Stimulated activated naive CD8-positive, alpha-beta T cell treated with anti-CD3 and anti-CD28 coated beads, Interleukin-15, amount 100 ng/mL, for 72 hours (primary cell): ENCODE data around the gene BSND.
"Not testable (repeated sequence)": the region's sequence is repeated elsewhere in the genome, so short reads cannot be mapped to it uniquely, and the experiment has no call there.

Source experiments
- ATAC-seq: fragments of 150-1000 bp; cut with Tn5 transposase; 2 replicates; pipeline ENCODE4 v1.10.0; 2021; ENCODE audit warnings: mild to moderate bottlenecking, moderate library complexity
- DNase-seq, 2 donors: peaks; one replicate each; pipeline ENCODE4 v3.0.0; 2021 to 2022
- H3K27ac Mint-ChIP-seq, 2 donors: one replicate each; pipeline ENCODE4 v1.8.0; 2022; ENCODE audit warnings: mild to moderate bottlenecking in 2 of 2, mixed read lengths in 2 of 2, moderate library complexity in 2 of 2
- H3K27me3 Mint-ChIP-seq: one replicate; pipeline ENCODE4 v1.8.0; 2022; ENCODE audit warnings: mixed read lengths
- H3K4me1 Mint-ChIP-seq: one replicate; pipeline ENCODE4 v1.8.0; 2022; ENCODE audit warnings: mild to moderate bottlenecking, mixed read lengths
- H3K4me3 Mint-ChIP-seq, 2 donors: one replicate each; pipeline ENCODE4 v1.8.0; 2022; ENCODE audit warnings: mild to moderate bottlenecking in 2 of 2, mixed read lengths in 2 of 2, moderate library complexity in 1 of 2
- H3K9me3 Mint-ChIP-seq, 2 donors: one replicate each; pipeline ENCODE4 v1.8.0; 2022; ENCODE audit warnings: mixed read lengths in 2 of 2

BSND gene

DNA sequence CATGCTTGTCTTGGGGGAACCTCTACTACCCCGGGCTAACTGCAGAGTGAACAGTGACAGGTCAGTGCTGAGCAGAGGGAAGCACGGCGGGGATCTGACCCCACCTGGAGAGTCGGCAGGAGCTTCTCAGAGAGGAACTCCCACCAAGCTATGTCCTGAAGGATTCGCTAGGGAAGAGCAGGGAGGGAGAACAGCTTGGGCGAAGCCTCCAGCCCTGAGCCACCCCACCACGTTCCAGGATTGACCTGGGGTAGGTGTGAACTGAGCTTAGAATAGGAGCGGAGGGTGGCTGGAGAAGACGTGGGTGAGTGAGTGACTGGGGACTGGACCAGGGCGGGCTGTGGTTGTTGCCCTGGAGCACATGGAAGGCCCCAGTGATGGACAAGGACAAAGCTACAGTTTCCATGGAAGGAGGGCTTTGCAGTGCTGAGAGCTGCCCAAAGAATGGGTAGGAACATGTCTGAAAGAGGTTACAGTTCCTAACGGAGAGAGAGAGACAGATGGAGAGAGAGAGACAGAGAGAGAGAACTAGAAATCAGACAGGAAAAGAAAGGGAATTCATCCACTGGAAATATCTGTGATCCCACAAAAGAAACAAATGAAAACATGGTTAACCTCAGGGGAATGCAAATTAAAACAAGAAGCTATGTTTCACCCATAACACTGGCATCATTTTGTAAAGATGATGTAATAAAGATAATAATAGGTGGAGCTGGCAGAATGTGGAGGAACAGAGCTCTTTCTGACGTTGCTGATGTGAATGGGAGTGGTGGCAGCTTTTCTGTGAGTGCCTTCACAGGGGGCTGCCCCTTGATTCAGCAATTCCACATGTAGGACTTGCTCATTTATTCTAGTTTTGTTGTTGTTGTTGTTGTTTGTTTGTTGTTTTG lies 17.2 kb downstream of the BSND start:
- no peaks in the 10 kb centered on the region for H3K4me1 Mint-ChIP-seq

DNA sequence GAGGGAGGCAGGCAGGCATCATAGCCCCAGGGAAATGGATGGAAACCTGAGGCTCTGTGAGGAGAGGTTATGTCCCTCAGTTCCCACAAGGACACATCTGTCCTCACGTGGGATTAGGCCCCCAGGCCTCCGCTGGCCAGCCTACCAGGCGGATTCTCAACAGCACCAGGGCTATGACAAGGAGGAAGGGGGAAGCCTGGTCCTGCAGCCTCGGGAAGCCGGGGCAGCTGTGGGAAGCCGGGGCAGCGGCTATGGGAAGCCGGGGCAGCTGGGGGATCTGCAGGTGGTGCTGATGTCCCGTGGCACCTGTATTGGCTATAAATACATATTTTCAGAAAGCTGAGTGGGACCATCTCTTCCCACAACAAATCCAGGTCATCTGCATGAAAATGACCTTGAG lies 19.7 kb downstream of the BSND start:
- DNase-seq (no peak), ATAC-seq (no peak)
- Mint-ChIP-seq H3K27me3 (peaks cover 26% of the 10 kb centered on the region), H3K27ac (no peak overlapping the region), H3K4me1 (no peaks in the 10 kb centered on the region), H3K9me3 (no peaks in the 10 kb centered on the region), H3K4me3 (no peak overlapping the region)

More for the DNA sequence above, 17.2 kb downstream of the BSND start:
- no peaks in the 10 kb centered on the region for H3K9me3 Mint-ChIP-seq
- peak overlapping the region in 1 of 2 donors; percentile 31 for H3K27ac Mint-ChIP-seq
- DNase-seq (no peak), ATAC-seq (no peak)
- H3K27me3 Mint-ChIP-seq: peaks cover 26% of the 10 kb centered on the region
- H3K4me3 Mint-ChIP-seq: no peak overlapping the region

DNA sequence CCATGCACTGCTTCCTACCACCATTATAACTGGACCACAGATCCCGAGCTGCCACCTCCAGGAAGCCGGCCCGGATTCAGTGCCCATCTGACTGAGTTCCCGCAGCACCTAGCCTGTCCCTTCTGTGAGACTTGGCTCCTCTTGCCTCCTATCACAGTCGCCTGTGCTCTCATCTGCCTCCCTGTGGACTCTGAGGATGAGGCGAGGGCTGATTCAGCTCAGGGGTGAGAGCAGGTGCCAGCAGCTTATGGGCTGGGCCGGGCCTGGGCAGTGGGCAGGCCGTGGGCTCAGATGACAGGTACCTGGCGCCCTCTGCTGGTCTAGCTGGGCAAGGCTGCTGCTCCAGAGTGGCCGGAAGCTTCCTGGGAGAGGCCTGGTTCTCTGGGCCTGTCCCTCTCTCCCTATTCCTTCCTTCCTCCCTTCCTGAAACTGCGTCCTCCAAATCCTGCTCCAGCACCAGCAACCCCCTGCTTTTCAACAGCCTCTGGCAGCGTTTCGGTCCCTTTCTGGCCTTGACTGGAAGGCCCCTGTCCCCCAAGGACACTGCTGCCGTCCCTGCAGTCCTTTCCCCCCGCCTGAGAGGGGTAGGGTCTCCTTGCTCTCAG lies 23.3 kb downstream of the BSND start:
- H3K4me1 Mint-ChIP-seq: no peaks in the 10 kb centered on the region
- DNase-seq: peak; percentile 66 to 73
- no peak overlapping the region for H3K4me3 Mint-ChIP-seq
- H3K9me3 Mint-ChIP-seq: no peaks in the 10 kb centered on the region
- peak; percentile 99 for ATAC-seq
- no peak overlapping the region for H3K27ac Mint-ChIP-seq
- no peaks in the 10 kb centered on the region for H3K27me3 Mint-ChIP-seq

DNA sequence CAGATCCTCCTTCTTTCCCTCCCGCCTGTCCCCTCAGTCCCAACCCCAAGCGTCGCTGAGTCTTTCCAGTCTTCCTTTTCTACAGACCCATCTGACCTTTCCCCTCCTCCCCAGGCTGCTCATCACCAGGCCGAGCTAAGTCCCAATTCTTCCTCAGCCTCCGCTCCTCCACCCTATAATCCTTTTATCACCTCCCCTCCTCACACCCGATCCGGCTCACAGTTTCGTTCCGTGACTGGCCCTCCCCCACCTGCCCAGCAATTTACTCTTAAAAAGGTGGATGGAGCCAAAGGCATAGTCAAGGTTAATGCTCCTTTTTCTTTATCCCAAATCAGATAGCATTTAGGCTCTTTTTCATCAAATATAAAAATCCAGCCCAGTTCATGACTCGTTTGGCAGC lies 25.4 kb downstream of the BSND start:
- not testable (repeated sequence) for DNase-seq, ATAC-seq, H3K4me3 Mint-ChIP-seq, H3K9me3 Mint-ChIP-seq, H3K27ac Mint-ChIP-seq, H3K4me1 Mint-ChIP-seq, H3K27me3 Mint-ChIP-seq

DNA sequence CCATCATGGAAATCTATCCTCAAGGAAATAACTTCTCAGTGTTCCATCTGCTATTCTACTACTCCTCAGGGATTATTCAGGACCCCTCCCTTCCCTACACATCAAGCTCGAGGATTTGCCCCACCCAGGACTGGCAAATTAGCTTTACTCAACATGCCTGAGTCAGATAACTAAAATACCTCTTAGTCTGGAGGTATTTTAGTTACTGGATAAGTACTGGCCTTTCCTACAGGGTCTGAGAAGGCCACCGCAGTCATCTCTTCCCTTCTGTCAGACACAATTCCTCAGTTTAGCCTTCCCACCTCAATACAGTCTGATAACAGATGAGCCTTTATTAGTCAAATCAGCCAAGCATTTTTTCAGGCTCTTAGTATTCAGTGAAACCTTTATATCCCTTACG lies 27.9 kb downstream of the BSND start:
- DNase-seq, H3K4me3 Mint-ChIP-seq, H3K9me3 Mint-ChIP-seq, H3K27ac Mint-ChIP-seq, H3K27me3 Mint-ChIP-seq, ATAC-seq, H3K4me1 Mint-ChIP-seq: not testable (repeated sequence)

DNA sequence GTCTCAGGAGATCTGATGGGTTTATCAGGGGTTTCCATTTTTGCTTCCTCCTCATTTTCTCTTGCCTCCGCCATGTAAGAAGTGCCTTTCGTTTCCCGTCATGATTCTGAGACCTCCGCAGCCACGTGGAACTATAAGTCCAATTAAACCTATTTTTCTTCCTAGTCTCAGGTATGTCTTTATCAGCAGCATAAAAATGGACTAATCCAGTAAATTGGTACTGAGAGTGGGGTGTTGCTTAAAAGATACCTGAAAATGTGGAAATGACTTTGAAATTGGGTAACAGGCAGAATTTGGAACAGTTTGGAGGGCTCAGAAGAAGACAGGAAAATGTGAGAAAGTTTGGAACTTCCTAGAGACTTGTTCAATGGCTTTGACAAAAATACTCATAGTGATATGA lies 32.4 kb downstream of the BSND start:
- H3K9me3 Mint-ChIP-seq: not testable (repeated sequence)

DNA sequence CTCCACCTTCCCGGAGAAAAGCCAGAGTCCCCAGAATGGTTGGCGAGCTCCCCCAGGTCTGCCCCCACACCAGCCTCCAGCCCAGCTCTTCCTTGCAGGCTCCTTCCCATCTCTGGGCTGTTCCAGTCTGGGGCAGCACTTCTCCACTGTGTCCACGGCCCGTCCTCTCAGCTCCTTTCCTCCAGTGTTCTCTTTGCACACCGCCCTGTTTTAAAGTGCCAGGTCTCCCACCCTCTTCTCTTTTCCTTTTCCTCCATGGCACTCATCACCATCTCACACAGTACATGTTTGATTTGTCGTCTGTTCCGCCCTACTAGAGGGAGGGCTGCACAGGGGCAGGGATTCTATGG lies 34.5 kb downstream of the BSND start:
- DNase-seq (no peak), ATAC-seq (no peak)
- Mint-ChIP-seq H3K9me3 (no peaks in the 10 kb centered on the region), H3K27me3 (peaks cover 56% of the 10 kb centered on the region), H3K27ac (no peak overlapping the region), H3K4me3 (no peak overlapping the region), H3K4me1 (no peaks in the 10 kb centered on the region)

More for the DNA sequence above, 32.4 kb downstream of the BSND start:
- ATAC-seq, H3K27ac Mint-ChIP-seq, H3K4me3 Mint-ChIP-seq, DNase-seq, H3K4me1 Mint-ChIP-seq: not testable (repeated sequence)
- peaks cover 35% of the 10 kb centered on the region for H3K27me3 Mint-ChIP-seq

DNA sequence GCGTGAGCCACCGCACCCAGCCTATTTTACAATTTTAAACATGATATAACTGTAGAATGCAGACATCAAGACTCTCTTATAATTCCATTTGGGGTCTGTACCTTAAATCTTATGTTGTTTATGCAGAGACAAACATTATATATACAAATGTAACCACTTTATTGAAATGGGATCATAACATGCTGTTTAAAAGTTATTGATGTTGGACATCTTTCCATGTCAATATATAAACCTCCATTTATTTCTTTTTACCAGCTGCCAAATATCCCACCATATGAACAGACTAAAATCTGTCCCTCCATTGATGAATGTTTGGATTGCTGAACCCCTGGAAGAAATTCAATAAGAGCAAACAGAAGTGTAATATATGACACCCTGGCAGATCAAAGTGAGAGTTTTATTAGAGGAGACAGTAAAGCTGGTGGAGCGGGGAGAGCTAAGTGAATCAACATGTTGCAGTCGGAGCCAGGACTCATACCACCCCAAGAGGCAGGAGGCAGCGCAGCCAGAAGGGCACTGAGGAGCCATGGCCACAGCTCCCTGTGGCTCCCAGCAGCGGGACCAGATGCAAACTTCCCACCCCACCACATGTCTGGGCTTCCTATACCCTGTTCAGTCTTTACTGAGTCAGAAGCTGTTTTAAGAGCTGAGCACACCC lies 35.9 kb downstream of the BSND start:
- no peak for DNase-seq
- Mint-ChIP-seq H3K4me1 (peaks cover 4% of the 10 kb centered on the region), H3K27ac (no peak overlapping the region), H3K27me3 (peaks cover 70% of the 10 kb centered on the region), H3K4me3 (no peak overlapping the region), H3K9me3 (no peaks in the 10 kb centered on the region)
- ATAC-seq: no peak

DNA sequence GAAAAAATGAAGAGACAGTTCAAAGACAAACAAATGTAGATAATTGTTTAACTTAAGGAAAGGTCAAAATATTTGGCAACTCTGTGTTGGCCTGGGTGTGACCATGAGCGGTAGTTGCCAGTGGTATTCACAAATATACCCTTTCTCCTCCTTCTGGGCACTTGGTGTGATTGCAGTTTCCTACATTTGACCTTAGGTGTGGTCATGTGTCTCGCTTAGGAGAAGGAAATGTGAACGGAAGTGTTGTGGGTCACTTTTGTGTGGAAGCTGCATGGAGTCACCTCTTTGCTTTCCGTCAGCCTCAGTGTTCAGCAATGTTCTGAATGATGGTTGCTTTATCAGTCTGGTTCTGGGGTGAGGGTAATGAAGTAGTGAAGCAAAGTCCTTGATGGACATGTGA lies 37.2 kb downstream of the BSND start:
- H3K27ac Mint-ChIP-seq: no peak overlapping the region
- ATAC-seq: no peak
- no peak overlapping the region for H3K4me3 Mint-ChIP-seq
- peaks cover 11% of the 10 kb centered on the region for H3K4me1 Mint-ChIP-seq
- DNase-seq: no peak
- H3K27me3 Mint-ChIP-seq: peaks cover 83% of the 10 kb centered on the region
- H3K9me3 Mint-ChIP-seq: no peaks in the 10 kb centered on the region

DNA sequence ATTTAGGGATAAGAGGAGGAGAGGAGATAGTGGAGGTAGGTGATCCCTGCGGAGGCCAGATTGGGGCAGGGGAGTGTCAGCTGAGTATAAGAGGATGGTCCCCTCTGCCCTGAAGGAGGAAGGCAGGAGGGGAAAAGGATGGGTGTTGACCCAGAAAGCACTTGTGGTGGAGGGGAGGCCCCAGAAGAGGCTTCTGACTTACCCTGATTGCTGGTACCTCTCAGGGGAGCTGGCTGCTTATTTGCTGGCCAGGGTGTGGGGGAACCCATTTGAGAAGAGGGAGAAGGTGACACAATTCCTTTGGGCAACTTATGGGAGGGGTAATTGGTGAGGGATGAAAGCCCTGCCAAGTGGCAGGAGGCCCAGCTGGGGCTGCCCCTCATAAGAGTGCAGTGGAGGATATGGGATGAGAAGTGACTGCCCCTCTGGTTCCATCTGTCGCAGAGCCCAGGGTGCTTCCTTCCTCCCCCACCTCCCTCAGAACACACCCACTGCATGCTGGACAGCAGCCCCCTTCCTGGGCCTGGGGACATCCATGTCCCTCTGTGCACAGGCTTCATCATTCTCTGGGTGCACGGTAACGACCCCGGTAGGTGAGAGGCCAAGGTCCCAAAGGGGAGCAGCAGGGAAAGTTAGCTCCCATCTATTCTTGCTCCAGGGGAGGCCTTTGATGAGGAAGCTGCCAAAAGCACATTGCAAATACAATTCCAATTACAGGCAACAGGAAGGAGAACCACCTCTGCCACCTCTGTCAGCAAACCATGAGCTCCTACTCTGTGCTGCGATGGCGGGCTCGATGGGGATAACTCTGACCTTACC lies 39.2 kb downstream of the BSND start:
- DNase-seq (no peak), ATAC-seq (no peak)
- Mint-ChIP-seq H3K4me3 (no peak overlapping the region), H3K27me3 (peaks cover 92% of the 10 kb centered on the region), H3K9me3 (no peaks in the 10 kb centered on the region), H3K4me1 (peaks cover 11% of the 10 kb centered on the region), H3K27ac (peak overlapping the region in 1 of 2 donors; percentile 38)

DNA sequence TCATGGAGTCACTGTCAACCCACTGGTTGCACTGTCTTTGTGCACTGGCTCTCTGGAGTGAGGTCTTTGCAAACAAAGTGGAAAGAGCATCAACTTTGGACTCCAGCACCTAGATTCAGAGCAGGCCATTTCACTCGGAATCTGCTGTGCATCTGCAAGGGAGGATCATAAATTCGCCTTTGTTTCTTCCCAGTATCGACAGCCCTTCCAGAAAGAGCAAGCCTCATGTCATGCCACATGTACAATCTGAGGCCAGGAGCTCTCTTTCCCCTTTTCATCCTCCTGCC lies 39.8 kb downstream of the BSND start:
- H3K4me3 Mint-ChIP-seq: no peak overlapping the region
- no peak for DNase-seq
- peaks cover 11% of the 10 kb centered on the region for H3K4me1 Mint-ChIP-seq
- peaks cover 86% of the 10 kb centered on the region for H3K27me3 Mint-ChIP-seq
- ATAC-seq: no peak
- H3K9me3 Mint-ChIP-seq: no peaks in the 10 kb centered on the region
- no peak overlapping the region for H3K27ac Mint-ChIP-seq

DNA sequence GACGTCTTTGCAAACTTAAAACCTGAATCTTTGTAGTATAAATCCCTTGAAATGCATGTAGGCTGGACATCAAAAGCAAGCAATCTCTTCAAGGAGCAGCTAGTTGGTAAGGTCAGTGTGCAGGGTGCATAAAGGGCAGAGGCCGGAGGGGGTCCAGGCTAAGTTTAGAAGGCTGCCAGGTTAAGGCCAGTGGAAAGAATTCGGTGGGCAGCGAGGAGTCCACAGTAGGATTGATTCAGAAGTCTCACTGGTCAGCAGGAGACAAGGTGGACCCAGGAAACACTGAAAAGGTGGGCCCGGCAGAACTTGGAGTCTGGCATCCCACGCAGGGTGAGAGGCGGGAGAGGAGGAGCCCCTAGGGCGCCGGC lies 40.2 kb downstream of the BSND start:
- Mint-ChIP-seq H3K27me3 (peaks cover 83% of the 10 kb centered on the region), H3K4me1 (peaks cover 11% of the 10 kb centered on the region), H3K4me3 (no peak overlapping the region), H3K9me3 (no peaks in the 10 kb centered on the region), H3K27ac (no peak overlapping the region)
- ATAC-seq (no peak), DNase-seq (no peak)

DNA sequence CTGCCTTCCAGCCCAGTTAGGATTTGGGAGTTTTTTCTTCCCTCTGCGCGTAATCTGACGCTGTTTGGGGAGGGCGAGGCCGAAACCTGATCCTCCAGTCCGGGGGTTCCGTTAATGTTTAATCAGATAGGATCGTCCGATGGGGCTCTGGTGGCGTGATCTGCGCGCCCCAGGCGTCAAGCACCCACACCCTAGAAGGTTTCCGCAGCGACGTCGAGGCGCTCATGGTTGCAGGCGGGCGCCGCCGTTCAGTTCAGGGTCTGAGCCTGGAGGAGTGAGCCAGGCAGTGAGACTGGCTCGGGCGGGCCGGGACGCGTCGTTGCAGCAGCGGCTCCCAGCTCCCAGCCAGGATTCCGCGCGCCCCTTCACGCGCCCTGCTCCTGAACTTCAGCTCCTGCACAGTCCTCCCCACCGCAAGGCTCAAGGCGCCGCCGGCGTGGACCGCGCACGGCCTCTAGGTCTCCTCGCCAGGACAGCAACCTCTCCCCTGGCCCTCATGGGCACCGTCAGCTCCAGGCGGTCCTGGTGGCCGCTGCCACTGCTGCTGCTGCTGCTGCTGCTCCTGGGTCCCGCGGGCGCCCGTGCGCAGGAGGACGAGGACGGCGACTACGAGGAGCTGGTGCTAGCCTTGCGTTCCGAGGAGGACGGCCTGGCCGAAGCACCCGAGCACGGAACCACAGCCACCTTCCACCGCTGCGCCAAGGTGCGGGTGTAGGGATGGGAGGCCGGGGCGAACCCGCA lies 40.8 kb downstream of the BSND start, which contains the start of gene PCSK9:
PCSK9 (plus strand) TSS at position 207 of the 741 bp plus-strand sequence; CDS start at position 497, 290 bp downstream.
- H3K4me1 Mint-ChIP-seq: peaks cover 11% of the 10 kb centered on the region
- ATAC-seq: peak; percentile 39
- no peaks in the 10 kb centered on the region for H3K9me3 Mint-ChIP-seq
- peaks cover 80% of the 10 kb centered on the region for H3K27me3 Mint-ChIP-seq
- no peak for DNase-seq
- peak within 1 kb of the TSS in 1 of 2 donors; percentile 61 for H3K27ac Mint-ChIP-seq
- no peak within 1 kb of the TSS for H3K4me3 Mint-ChIP-seq

DNA sequence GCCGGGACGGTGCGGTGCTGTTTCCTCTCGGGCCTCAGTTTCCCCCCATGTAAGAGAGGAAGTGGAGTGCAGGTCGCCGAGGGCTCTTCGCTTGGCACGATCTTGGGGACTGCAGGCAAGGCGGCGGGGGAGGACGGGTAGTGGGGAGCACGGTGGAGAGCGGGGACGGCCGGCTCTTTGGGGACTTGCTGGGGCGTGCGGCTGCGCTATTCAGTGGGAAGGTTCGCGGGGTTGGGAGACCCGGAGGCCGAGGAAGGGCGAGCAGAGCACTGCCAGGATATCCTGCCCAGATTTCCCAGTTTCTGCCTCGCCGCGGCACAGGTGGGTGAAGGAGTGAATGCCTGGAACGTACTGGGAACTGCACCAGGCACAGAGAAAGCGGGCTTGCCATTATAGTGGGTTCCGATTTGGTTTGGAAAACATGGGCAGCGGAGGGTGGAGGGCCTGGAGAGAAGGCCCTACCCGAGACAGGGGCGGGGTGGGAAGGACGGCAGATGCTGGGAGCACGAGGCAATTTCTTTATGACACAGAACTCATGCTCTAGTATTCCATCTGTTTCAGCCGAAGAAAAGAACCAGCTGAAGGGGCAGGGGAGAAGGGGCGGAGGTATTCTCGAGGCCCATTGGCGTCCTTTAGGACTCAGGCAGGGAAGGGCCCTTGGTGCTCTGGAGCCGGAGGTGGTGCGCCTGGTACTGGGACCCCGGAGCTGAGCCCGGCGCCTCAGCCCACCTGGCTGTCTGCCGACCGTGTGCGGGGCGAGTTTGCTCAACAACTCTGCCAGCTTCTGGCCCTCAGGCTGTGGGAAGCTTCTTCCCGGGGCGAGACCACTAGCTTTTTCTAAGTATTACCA lies 41.6 kb downstream of the BSND start:
- Mint-ChIP-seq H3K9me3 (no peaks in the 10 kb centered on the region), H3K27me3 (peaks cover 72% of the 10 kb centered on the region), H3K4me3 (no peak overlapping the region), H3K27ac (peak overlapping the region in 1 of 2 donors; percentile 61), H3K4me1 (peaks cover 11% of the 10 kb centered on the region)
- no peak for DNase-seq
- no peak for ATAC-seq
